ENCODE results near the gene GAPDHS. TPM values are rescaled to one million over a fixed set of nuclear protein-coding genes. Genes with fewer than 3 reads are reported as not detected.
A peak's percentile ranks its signal among the peaks of the same experiment; 100 is the strongest.

Gene GAPDHS
- total and polyA plus RNA-seq, 2 of the 13 experiments (the other 11 are each of a cell fraction or from before 2014, with no cell fraction given), result not detected

- TF ChIP-seq ZNF350 (CRISPR knock-in tag; IDR thresholded peaks at IDR 0.05; ENCODE audit: borderline replicate concordance, low read depth), result no peak
These were observed 28.2 kb downstream of the GAPDHS start (continued) for GRCh38 chr19:35561436-35561835.

DNA sequence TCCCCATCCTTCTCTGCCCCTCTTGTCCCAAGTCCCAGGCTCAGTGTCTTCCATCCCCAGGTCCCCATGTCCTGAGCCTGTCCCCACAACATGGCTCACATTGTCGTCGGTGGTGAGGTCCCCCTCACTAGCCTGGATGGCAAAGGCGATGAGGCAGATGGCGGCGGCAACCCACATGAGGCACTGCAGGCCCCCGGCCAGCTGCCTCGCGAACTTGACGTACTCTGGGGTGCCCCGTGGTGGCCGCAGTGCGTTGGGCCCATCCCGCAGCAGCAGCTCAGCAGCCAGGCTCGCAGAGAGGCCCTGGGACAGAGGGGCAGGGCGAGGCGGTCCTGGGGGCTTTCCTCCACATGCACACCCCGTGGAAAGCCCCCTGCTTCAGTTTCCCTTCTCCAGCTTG is 29.1 kb downstream of the GAPDHS start:
- H3K79me2 ChIP-seq (ENCODE audit: insufficient read depth, low read length), result no peaks in the 10 kb centered on the region
- H2AFZ ChIP-seq (ENCODE audit: low read length), result no peak overlapping the region
- H3K27ac ChIP-seq (ENCODE audit: extremely low read length, insufficient read depth, low read length), result no peak overlapping the region
- FAIRE-seq (no peak), DNase-seq (ENCODE audit: low spot score) (no peak), ATAC-seq (peak; percentile 12; the same call in 2 of the 3 replicates)
- H3K27me3 ChIP-seq (ENCODE audit: control insufficient read depth in 1 of 2, insufficient read depth in 2 of 2, low read length in 2 of 2), result peaks cover 1 to 28% of the 10 kb centered on the region in 2 experiments; a peak in 3 of 5 replicates
- in situ Hi-C loops (cut with HindIII; ENCODE audit: extremely low pct_ligation_motif_present, low pct_unique_long_range_greater_than_20kb), result no loop called here
- TF ChIP-seq ZNF687 (CRISPR knock-in tag; IDR thresholded peaks at IDR 0.05), result 0 out of 2 replicates have a peak, but pooled peaks have one; percentile 18
- TF ChIP-seq, protein P1, sequence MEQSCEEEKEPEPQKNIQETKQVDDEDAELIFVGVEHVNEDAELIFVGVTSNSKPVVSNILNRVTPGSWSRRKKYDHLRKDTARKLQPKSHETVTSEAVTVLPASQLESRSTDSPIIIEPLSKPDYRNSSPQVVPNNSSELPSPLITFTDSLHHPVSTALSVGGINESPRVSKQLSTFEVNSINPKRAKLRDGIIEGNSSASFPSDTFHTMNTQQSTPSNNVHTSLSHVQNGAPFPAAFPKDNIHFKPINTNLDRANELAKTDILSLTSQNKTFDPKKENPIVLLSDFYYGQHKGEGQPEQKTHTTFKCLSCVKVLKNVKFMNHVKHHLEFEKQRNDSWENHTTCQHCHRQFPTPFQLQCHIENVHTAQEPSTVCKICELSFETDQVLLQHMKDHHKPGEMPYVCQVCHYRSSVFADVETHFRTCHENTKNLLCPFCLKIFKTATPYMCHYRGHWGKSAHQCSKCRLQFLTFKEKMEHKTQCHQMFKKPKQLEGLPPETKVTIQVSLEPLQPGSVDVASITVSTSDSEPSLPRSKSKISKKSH (CRISPR knock-in tag; IDR thresholded peaks at IDR 0.05; ENCODE audit: borderline replicate concordance), result no peak
- 0 out of 2 replicates have a peak, but pooled peaks have one; percentile 8 for TF ChIP-seq CTCF (CRISPR knock-in tag; IDR thresholded peaks at IDR 0.05)
- TF ChIP-seq RORA (CRISPR knock-in tag; IDR thresholded peaks at IDR 0.05), result no peak
- no peak for TF ChIP-seq FOSL1 (CRISPR knock-in tag; IDR thresholded peaks at IDR 0.05; ENCODE audit: borderline replicate concordance)
- 25% methylated on average over 4 of the region's 17 CpGs for WGBS (ENCODE audit: low lambda C conversion rate)
- ChIA-PET POLR2A (no interaction called here), CTCF (ENCODE audit: low intra/inter-chr PET ratio, low total read pairs) (no interaction called here)
- intact Hi-C loops (cut with micrococcal nuclease; ENCODE audit: unreplicated experiment), result no loop called here
- H3K9ac ChIP-seq (ENCODE audit: insufficient read depth, low read depth, low read length), result no peak overlapping the region
- BruUV-seq (replicated peaks), result no TSS peak
- H3K4me1 ChIP-seq (ENCODE audit: insufficient read depth, low read length), result peaks cover 24% of the 10 kb centered on the region
- H4K20me1 ChIP-seq (ENCODE audit: insufficient read depth, low read length), result no peaks in the 10 kb centered on the region
- no peak overlapping the region for H3K4me3 ChIP-seq (replicated peaks in 1 of 3; ENCODE audit: insufficient read depth in 1 of 3, low read depth in 2 of 3, low read length in 3 of 3)
- H3K9me3 ChIP-seq (ENCODE audit: low read length), result no peaks in the 10 kb centered on the region
- H3K4me2 ChIP-seq (ENCODE audit: low read depth, low read length), result no peak overlapping the region
- H3K36me3 ChIP-seq (replicated peaks in 1 of 2; ENCODE audit: control insufficient read depth in 1 of 2, insufficient read depth in 2 of 2, low read length in 2 of 2), result no peaks in the 10 kb centered on the region
